ACC112 (cell line): Measurements from ENCODE around the gene ZMYND8.
"Not testable (repeated sequence)": the region's sequence is repeated elsewhere in the genome, so short reads cannot be mapped to it uniquely, and the experiment has no call there.

Source experiments
- H2AFZ ChIP-seq: fragments of 200-600 bp; sonication (generic); one replicate; pipeline ENCODE4 v1.6.0; 2017; ENCODE audit warnings: antibody characterized with exemption, low read length; ENCODE audit not compliant: unreplicated experiment
- H3K27ac ChIP-seq: fragments of 200-600 bp; sonication (generic); 2 replicates; pipeline ENCODE4 v1.5.1; 2014; ENCODE audit warnings: low read depth, mild to moderate bottlenecking, antibody characterized with exemption, low read length, moderate library complexity
- H3K27me3 ChIP-seq: fragments of 200-600 bp; sonication (generic); 2 replicates; pipeline ENCODE4 v1.6.1; 2014; ENCODE audit warnings: mild to moderate bottlenecking, antibody characterized with exemption, low read length, moderate library complexity, mixed read lengths; ENCODE audit not compliant: insufficient read depth
- H3K36me3 ChIP-seq: fragments of 200-600 bp; sonication (generic); 2 replicates; pipeline ENCODE4 v1.6.1; 2016; ENCODE audit warnings: mild to moderate bottlenecking, antibody characterized with exemption, low read length, moderate library complexity, mixed read lengths; ENCODE audit not compliant: insufficient read depth
- H3K4me1 ChIP-seq: fragments of 200-600 bp; sonication (generic); one replicate; pipeline ENCODE4 v1.6.1; 2016; ENCODE audit warnings: low read length, mixed read lengths; ENCODE audit not compliant: insufficient read depth, unreplicated experiment, control insufficient read depth
- H3K4me3 ChIP-seq: fragments of 200-600 bp; sonication (generic); 2 replicates; pipeline ENCODE4 v1.5.1; 2014; ENCODE audit warnings: mild to moderate bottlenecking, low read depth, low read length
- H3K79me2 ChIP-seq: fragments of 200-600 bp; sonication (generic); one replicate; pipeline ENCODE4 v1.6.0; 2016; ENCODE audit warnings: low read length; ENCODE audit not compliant: control insufficient read depth, unreplicated experiment, insufficient read depth

ZMYND8 gene

GRCh38 chr20:47290666-47291430, 65.7 kb downstream of the ZMYND8 start:
- no peaks in the 10 kb centered on the region for H3K79me2 ChIP-seq
- no peaks in the 10 kb centered on the region for H3K4me1 ChIP-seq
- no peak overlapping the region for H2AFZ ChIP-seq
- H3K36me3 ChIP-seq: peaks cover 46% of the 10 kb centered on the region
- H3K27me3 ChIP-seq: no peaks in the 10 kb centered on the region
- no peak overlapping the region for H3K27ac ChIP-seq
- H3K4me3 ChIP-seq: no peak overlapping the region

GRCh38 chr20:47290008-47290407, 66.5 kb downstream of the ZMYND8 start:
- H3K4me1 ChIP-seq: no peaks in the 10 kb centered on the region
- H3K36me3 ChIP-seq: peaks cover 47% of the 10 kb centered on the region
- no peak overlapping the region for H3K4me3 ChIP-seq
- no peaks in the 10 kb centered on the region for H3K27me3 ChIP-seq
- H3K27ac ChIP-seq: no peak overlapping the region
- no peaks in the 10 kb centered on the region for H3K79me2 ChIP-seq
- H2AFZ ChIP-seq: no peak overlapping the region

- H3K27ac ChIP-seq: no peak overlapping the region
These were observed 67.4 kb downstream of the ZMYND8 start for GRCh38 chr20:47289096-47289495.

GRCh38 chr20:47288530-47288929, 68.0 kb downstream of the ZMYND8 start:
- not testable (repeated sequence) for H3K4me1 ChIP-seq, H3K4me3 ChIP-seq, H3K27me3 ChIP-seq, H3K79me2 ChIP-seq, H3K27ac ChIP-seq, H2AFZ ChIP-seq
- peaks cover 43% of the 10 kb centered on the region for H3K36me3 ChIP-seq

More at GRCh38 chr20:47289096-47289495, 67.4 kb downstream of the ZMYND8 start:
- peaks cover 41% of the 10 kb centered on the region for H3K36me3 ChIP-seq
- H3K79me2 ChIP-seq: no peaks in the 10 kb centered on the region
- no peak overlapping the region for H3K4me3 ChIP-seq
- H3K27me3 ChIP-seq: no peaks in the 10 kb centered on the region
- H2AFZ ChIP-seq: no peak overlapping the region
- no peaks in the 10 kb centered on the region for H3K4me1 ChIP-seq

- Histone ChIP-seq H3K27ac (no peak overlapping the region), H3K4me3 (no peak overlapping the region), H2AFZ (no peak overlapping the region), H3K79me2 (no peaks in the 10 kb centered on the region), H3K27me3 (no peaks in the 10 kb centered on the region), H3K4me1 (no peaks in the 10 kb centered on the region), H3K36me3 (peaks cover 46% of the 10 kb centered on the region)
These were observed 68.8 kb downstream of the ZMYND8 start for GRCh38 chr20:47287609-47288144.

- H2AFZ ChIP-seq: no peak overlapping the region
- no peak overlapping the region for H3K27ac ChIP-seq
- no peaks in the 10 kb centered on the region for H3K79me2 ChIP-seq
- H3K4me1 ChIP-seq: no peaks in the 10 kb centered on the region
- no peaks in the 10 kb centered on the region for H3K27me3 ChIP-seq
- H3K4me3 ChIP-seq: no peak overlapping the region
- H3K36me3 ChIP-seq: peaks cover 43% of the 10 kb centered on the region
These were observed 69.8 kb downstream of the ZMYND8 start for GRCh38 chr20:47286681-47287080.

- Histone ChIP-seq H3K4me3 (no peak overlapping the region), H2AFZ (no peak overlapping the region), H3K27ac (no peak overlapping the region), H3K4me1 (no peaks in the 10 kb centered on the region), H3K79me2 (no peaks in the 10 kb centered on the region), H3K27me3 (no peaks in the 10 kb centered on the region), H3K36me3 (peaks cover 34% of the 10 kb centered on the region)
These were observed 71.3 kb downstream of the ZMYND8 start for GRCh38 chr20:47285189-47285588.

- no peaks in the 10 kb centered on the region for H3K4me1 ChIP-seq
- H3K27me3 ChIP-seq: no peaks in the 10 kb centered on the region
- no peaks in the 10 kb centered on the region for H3K79me2 ChIP-seq
- H2AFZ ChIP-seq: no peak overlapping the region
- no peak overlapping the region for H3K27ac ChIP-seq
- H3K36me3 ChIP-seq: peaks cover 26% of the 10 kb centered on the region
- no peak overlapping the region for H3K4me3 ChIP-seq
These were observed 72.1 kb downstream of the ZMYND8 start for GRCh38 chr20:47284373-47284772.

GRCh38 chr20:47283411-47283810, 73.1 kb downstream of the ZMYND8 start:
- Histone ChIP-seq H3K4me1 (peaks cover 7% of the 10 kb centered on the region), H3K79me2 (no peaks in the 10 kb centered on the region), H3K27ac (no peak overlapping the region), H3K4me3 (no peak overlapping the region), H3K27me3 (no peaks in the 10 kb centered on the region), H3K36me3 (peaks cover 22% of the 10 kb centered on the region), H2AFZ (no peak overlapping the region)

GRCh38 chr20:47282864-47283263, 73.6 kb downstream of the ZMYND8 start:
- Histone ChIP-seq H2AFZ (no peak overlapping the region), H3K79me2 (no peaks in the 10 kb centered on the region), H3K27me3 (no peaks in the 10 kb centered on the region), H3K4me1 (peaks cover 10% of the 10 kb centered on the region), H3K36me3 (peaks cover 22% of the 10 kb centered on the region), H3K27ac (no peak overlapping the region), H3K4me3 (no peak overlapping the region)

GRCh38 chr20:47281376-47281775, 75.1 kb downstream of the ZMYND8 start:
- Histone ChIP-seq H3K4me1 (peaks cover 23% of the 10 kb centered on the region), H3K27me3 (no peaks in the 10 kb centered on the region), H2AFZ (no peak overlapping the region), H3K79me2 (peaks cover 3% of the 10 kb centered on the region), H3K4me3 (no peak overlapping the region), H3K36me3 (peaks cover 24% of the 10 kb centered on the region), H3K27ac (no peak overlapping the region)
